GM12878 (cell line): ENCODE results near the gene TRAF7. TPM values are rescaled to one million over a fixed set of nuclear protein-coding genes. Genes with fewer than 3 reads are reported as not detected.
"Not testable (repeated sequence)": the region's sequence is repeated elsewhere in the genome, so short reads cannot be mapped to it uniquely, and the experiment has no call there.

ENCODE experiments used
- ATAC-seq: fragments of 200-7000 bp; cut with Tn5 transposase; 3 replicates; pipeline ENCODE4 v1.9.1; 2020; ENCODE audit warnings: mild to moderate bottlenecking, moderate library complexity
- BruUV-seq: library from RNA; stranded (reverse); fragments of 400-500 nt; replicated peaks from 2 replicates; lab custom pipeline; 2021; lab: Mats Ljungman, UMichigan
- CTCF ChIA-PET: fragments of 300-600 bp; sonication (Branson Sonifier 250); formaldehyde crosslinking; extraction: SDS; loops from one replicate; lab custom pipeline; 2021; ENCODE audit warnings: inconsistent platforms; lab: Yijun Ruan, JAX
- POLR2A ChIA-PET: fragments of 350-600 bp; formaldehyde crosslinking; extraction: SDS; loops from one replicate; lab custom pipeline; 2021; ENCODE audit warnings: inconsistent platforms; lab: Charles Lee
- RAD21 ChIA-PET: fragments of 300-600 bp; sonication (Branson Sonifier 250); formaldehyde crosslinking; loops from one replicate; lab custom pipeline; 2023; ENCODE audit warnings: antibody characterized with exemption; ENCODE audit not compliant: unreplicated experiment; lab: Charles Lee
- SMC1A ChIA-PET: fragments of 300-600 bp; sonication (Branson Sonifier 250); formaldehyde crosslinking; loops from one replicate; lab custom pipeline; 2023; ENCODE audit not compliant: unreplicated experiment, uncharacterized antibody; lab: Charles Lee
- DNase-seq: peaks from one replicate; pipeline ENCODE4 v3.0.0-alpha.2; 2011; ENCODE audit warnings: low read depth, low spot score
- FAIRE-seq: peaks from 3 replicates; lab custom pipeline; 2011; peaks lifted over from hg19 to GRCh38; lab: Jason Lieb, UNC
- H2AFZ ChIP-seq: 2 replicates; pipeline ENCODE4 v1.6.0; 2011; ENCODE audit warnings: low read depth, low read length, control low read depth; ENCODE audit not compliant: control insufficient read depth
- H3K27ac ChIP-seq: 2 replicates; pipeline ENCODE4 v1.5.1; 2011; ENCODE audit warnings: control low read depth; ENCODE audit not compliant: control insufficient read depth, insufficient read depth
- H3K27me3 ChIP-seq, 2 experiments: replicated peaks in 1 of 2; 2 replicates each; pipeline versions ENCODE4 v1.6.0 to v1.6.1; 2011; ENCODE audit warnings: low read length in 1 of 2; ENCODE audit not compliant: control insufficient read depth in 2 of 2, insufficient read depth in 2 of 2
- H3K36me3 ChIP-seq, 2 experiments: 2 replicates each; pipeline ENCODE4 v1.5.1; 2011; ENCODE audit warnings: low read length in 1 of 2; ENCODE audit not compliant: control insufficient read depth in 2 of 2, insufficient read depth in 2 of 2
- H3K4me1 ChIP-seq: 2 replicates; pipeline ENCODE4 v1.6.1; 2011; ENCODE audit warnings: mild to moderate bottlenecking, low read length, moderate library complexity, mixed read lengths; ENCODE audit not compliant: control insufficient read depth, insufficient read depth
- H3K4me2 ChIP-seq: 2 replicates; pipeline ENCODE4 v1.6.0; 2011; ENCODE audit warnings: control low read depth; ENCODE audit not compliant: control insufficient read depth, insufficient read depth
- H3K4me3 ChIP-seq: fragments of 200-600 bp; sonication (generic); 2 replicates; pipeline ENCODE4 v1.5.1; 2016
- H3K79me2 ChIP-seq: 2 replicates; pipeline ENCODE4 v1.6.0; 2011; ENCODE audit warnings: low read length; ENCODE audit not compliant: control insufficient read depth, insufficient read depth
- H3K9ac ChIP-seq: 2 replicates; pipeline ENCODE4 v1.8.0; 2011; ENCODE audit warnings: low read length, control low read depth, mixed read lengths; ENCODE audit not compliant: control insufficient read depth, insufficient read depth
- H3K9me3 ChIP-seq: replicated peaks from 3 replicates; pipeline ENCODE4 v1.5.1; 2011; ENCODE audit warnings: mild to moderate bottlenecking, low read length; ENCODE audit not compliant: control insufficient read depth, insufficient read depth
- H4K20me1 ChIP-seq: 2 replicates; pipeline ENCODE4 v1.6.0; 2011; ENCODE audit not compliant: control insufficient read depth, insufficient read depth
- WGBS: methylation state at CpG from one replicate; pipeline ENCODE4 v1.1.6; 2016; ENCODE audit warnings: low lambda C conversion rate; ENCODE audit not compliant: insufficient replicate concordance, insufficient coverage; ENCODE audit errors: missing lambda C conversion rate; 5-methylcytosine and 5-hydroxymethylcytosine counted together
- in situ Hi-C: fragments of 300-500 bp; cut with MboI; formaldehyde crosslinking; loops from 9 replicates; pipeline ENCODE4 v1.14.3; 2018; ENCODE audit warnings: mixed read lengths
- intact Hi-C: fragments of 100-400 bp; cut with micrococcal nuclease; formaldehyde crosslinking; loops from one replicate; pipeline ENCODE4 v1.14.2; 2022; ENCODE audit not compliant: unreplicated experiment
- polyA plus RNA-seq, 11 experiments: library from polyadenylated mRNA; depleted of rRNA in 4 of 11; unstranded in 6 of 11; stranded (reverse) in 5 of 11; fragments of >200 nt; fragmentation: Nextera tagmentation in 4 of 11; fragmentation: Illumina TruSeq in 1 of 11; extraction: Ambion mirVana in 4 of 11; extraction: Trizol in 1 of 11; gene quantifications; 1 replicate in 1 of 11; 2 replicates in 10 of 11; pipeline versions ENCODE4 v1.2.1 to v1.2.3, GENCODE V29; 2011 to 2016; ENCODE audit warnings: inconsistent platforms in 2 of 11, missing spikeins in 2 of 11, low read depth in 1 of 11
- total RNA-seq, 4 experiments: library from RNA; depleted of rRNA in 3 of 4; stranded (reverse); fragments of >200 nt in 3 of 4; fragmentation: Illumina TruSeq in 1 of 4; extraction: Trizol in 1 of 4; gene quantifications; 2 replicates each; pipeline versions ENCODE4 v1.2.1 to v1.2.3, GENCODE V29; 2013 to 2021

The TRAF7 gene
- total and polyA plus RNA-seq, 10 of the 15 experiments (the other 5 are each of a cell fraction or from before 2014, with no cell fraction given), result 0.61 to 87.0 (median 30.0) TPM

GRCh38 chr16:2129890-2130447, 25.6 kb upstream of the TRAF7 start:
- H3K9me3 ChIP-seq, H3K4me3 ChIP-seq, RAD21 ChIA-PET, intact Hi-C loops, FAIRE-seq, H3K79me2 ChIP-seq, in situ Hi-C loops, H3K4me2 ChIP-seq, H3K4me1 ChIP-seq, ATAC-seq, H4K20me1 ChIP-seq, H3K9ac ChIP-seq, H3K36me3 ChIP-seq, H3K27ac ChIP-seq, H2AFZ ChIP-seq, SMC1A ChIA-PET, POLR2A ChIA-PET, DNase-seq, BruUV-seq, CTCF ChIA-PET, H3K27me3 ChIP-seq: not testable (repeated sequence)
- 94% methylated on average over 21 of the region's 22 CpGs for WGBS

- WGBS, result 100% methylated on average over 4 of the region's 12 CpGs
- FAIRE-seq, H3K27me3 ChIP-seq, in situ Hi-C loops, H3K79me2 ChIP-seq, H3K9me3 ChIP-seq, POLR2A ChIA-PET, intact Hi-C loops, H3K4me2 ChIP-seq, BruUV-seq, DNase-seq, SMC1A ChIA-PET, H4K20me1 ChIP-seq, H3K4me1 ChIP-seq, CTCF ChIA-PET, RAD21 ChIA-PET, ATAC-seq, H3K9ac ChIP-seq, H3K36me3 ChIP-seq, H3K27ac ChIP-seq, H3K4me3 ChIP-seq, H2AFZ ChIP-seq: not testable (repeated sequence)
Measured at GRCh38 chr16:2133797-2134196, 21.8 kb upstream of the TRAF7 start.
